ENCODE measurements around the gene PCDHA1.
"Not testable (repeated sequence)": the region's sequence is repeated elsewhere in the genome, so short reads cannot be mapped to it uniquely, and the experiment has no call there.

- not testable (repeated sequence) for TF ChIP-seq ZNF302 (tag by site-specific recombination; IDR thresholded peaks at IDR 0.05; ENCODE audit: low read depth); ZNF416 (tag by site-specific recombination; IDR thresholded peaks at IDR 0.05); SP2 (tag by site-specific recombination; IDR thresholded peaks at IDR 0.05); YY1 (tag by site-specific recombination; IDR thresholded peaks at IDR 0.05); ZNF791 (tag by site-specific recombination; IDR thresholded peaks at IDR 0.05); ZNF596 (tag by site-specific recombination; IDR thresholded peaks at IDR 0.05); TCF7L2 (IDR thresholded peaks at IDR 0.05; ENCODE audit: borderline replicate concordance, low read depth, low read length); ZNF324 (tag by site-specific recombination; IDR thresholded peaks at IDR 0.05); ZNF521 (tag by site-specific recombination; IDR thresholded peaks at IDR 0.05); MEIS1 (CRISPR knock-in tag; IDR thresholded peaks at IDR 0.05; ENCODE audit: borderline replicate concordance); ZNF660 (tag by site-specific recombination; IDR thresholded peaks at IDR 0.05)
- TF ChIP-seq, protein P1, sequence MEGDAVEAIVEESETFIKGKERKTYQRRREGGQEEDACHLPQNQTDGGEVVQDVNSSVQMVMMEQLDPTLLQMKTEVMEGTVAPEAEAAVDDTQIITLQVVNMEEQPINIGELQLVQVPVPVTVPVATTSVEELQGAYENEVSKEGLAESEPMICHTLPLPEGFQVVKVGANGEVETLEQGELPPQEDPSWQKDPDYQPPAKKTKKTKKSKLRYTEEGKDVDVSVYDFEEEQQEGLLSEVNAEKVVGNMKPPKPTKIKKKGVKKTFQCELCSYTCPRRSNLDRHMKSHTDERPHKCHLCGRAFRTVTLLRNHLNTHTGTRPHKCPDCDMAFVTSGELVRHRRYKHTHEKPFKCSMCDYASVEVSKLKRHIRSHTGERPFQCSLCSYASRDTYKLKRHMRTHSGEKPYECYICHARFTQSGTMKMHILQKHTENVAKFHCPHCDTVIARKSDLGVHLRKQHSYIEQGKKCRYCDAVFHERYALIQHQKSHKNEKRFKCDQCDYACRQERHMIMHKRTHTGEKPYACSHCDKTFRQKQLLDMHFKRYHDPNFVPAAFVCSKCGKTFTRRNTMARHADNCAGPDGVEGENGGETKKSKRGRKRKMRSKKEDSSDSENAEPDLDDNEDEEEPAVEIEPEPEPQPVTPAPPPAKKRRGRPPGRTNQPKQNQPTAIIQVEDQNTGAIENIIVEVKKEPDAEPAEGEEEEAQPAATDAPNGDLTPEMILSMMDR (tag by site-specific recombination; IDR thresholded peaks at IDR 0.05): not testable (repeated sequence)
Measured at GRCh38 chr5:140808241-140808888, 22.4 kb downstream of the PCDHA1 start.
